Adipocyte (in vitro differentiated cells): ENCODE data around the gene TMEM165.
A peak's percentile ranks its signal among the peaks of the same experiment; 100 is the strongest.
"Not testable (repeated sequence)": the region's sequence is repeated elsewhere in the genome, so short reads cannot be mapped to it uniquely, and the experiment has no call there.

ENCODE experiments used
- DNase-seq: peaks from one replicate; pipeline ENCODE4 v3.0.0-alpha.2; 2015; ENCODE audit warnings: low read depth
- H3K27me3 ChIP-seq: replicated peaks from 2 replicates; pipeline ENCODE4 v1.7.0; 2013; ENCODE audit warnings: mild to moderate bottlenecking, low read length, moderate library complexity; ENCODE audit not compliant: control insufficient read depth, insufficient read depth
- H3K36me3 ChIP-seq: 2 replicates; pipeline ENCODE4 v1.7.0; 2013; ENCODE audit warnings: low read length, mild to moderate bottlenecking, moderate library complexity; ENCODE audit not compliant: control insufficient read depth, insufficient read depth, severe bottlenecking
- H3K4me1 ChIP-seq: 2 replicates; pipeline ENCODE4 v1.7.0; 2013; ENCODE audit warnings: mild to moderate bottlenecking, low read length, moderate library complexity; ENCODE audit not compliant: control insufficient read depth, insufficient read depth
- H3K4me3 ChIP-seq: 2 replicates; pipeline ENCODE4 v1.7.0; 2013; ENCODE audit warnings: mild to moderate bottlenecking, low read length, moderate library complexity
- H3K9ac ChIP-seq: 2 replicates; pipeline ENCODE4 v1.7.0; 2013; ENCODE audit warnings: mild to moderate bottlenecking, low read length, moderate library complexity
- H3K9me3 ChIP-seq: 2 replicates; pipeline ENCODE4 v1.7.0; 2013; ENCODE audit warnings: mild to moderate bottlenecking, low read length, moderate library complexity; ENCODE audit not compliant: control insufficient read depth

TMEM165 gene

GRCh38 chr4:55355555-55355954, 40.2 kb upstream of the TMEM165 start:
- no peaks in the 10 kb centered on the region for H3K27me3 ChIP-seq

GRCh38 chr4:55356991-55357461, 38.7 kb upstream of the TMEM165 start:
- Histone ChIP-seq H3K4me3 (peak overlapping the region; percentile 34), H3K27me3 (no peaks in the 10 kb centered on the region), H3K4me1 (peaks cover 51% of the 10 kb centered on the region), H3K36me3 (peaks cover 5% of the 10 kb centered on the region), H3K9ac (no peak overlapping the region), H3K9me3 (no peaks in the 10 kb centered on the region)
- peak; percentile 42 for DNase-seq

More at GRCh38 chr4:55355555-55355954, 40.2 kb upstream of the TMEM165 start:
- no peak overlapping the region for H3K9ac ChIP-seq
- no peak for DNase-seq
- H3K4me3 ChIP-seq, result no peak overlapping the region
- H3K9me3 ChIP-seq, result no peaks in the 10 kb centered on the region
- H3K36me3 ChIP-seq, result peaks cover 5% of the 10 kb centered on the region
- peaks cover 66% of the 10 kb centered on the region for H3K4me1 ChIP-seq

DNA sequence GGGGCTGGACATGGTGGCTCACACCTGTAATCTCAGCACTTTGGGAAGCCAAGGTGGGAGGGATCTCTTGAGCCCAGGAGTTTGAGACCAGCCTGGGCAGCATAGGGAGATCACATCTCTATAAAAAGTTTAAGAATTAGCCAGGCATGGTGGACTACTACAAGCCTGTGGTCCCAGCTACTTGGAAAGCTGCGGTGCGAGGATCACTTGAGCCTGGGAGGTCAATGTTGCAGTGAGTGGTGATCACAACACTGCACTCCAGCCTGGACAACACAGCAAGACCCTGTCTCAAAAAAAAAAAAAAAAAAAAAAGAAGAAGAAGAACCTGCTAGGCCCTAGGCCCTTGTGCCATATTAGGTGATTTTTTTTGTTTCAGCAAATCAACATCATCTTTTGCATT, 37.5 kb upstream of the TMEM165 start:
- H3K9me3 ChIP-seq, result no peaks in the 10 kb centered on the region
- DNase-seq, result no peak
- peaks cover 44% of the 10 kb centered on the region for H3K4me1 ChIP-seq
- H3K9ac ChIP-seq, result peak overlapping the region; percentile 25
- no peaks in the 10 kb centered on the region for H3K27me3 ChIP-seq
- peaks cover 5% of the 10 kb centered on the region for H3K36me3 ChIP-seq
- H3K4me3 ChIP-seq, result peak overlapping the region; percentile 39

GRCh38 chr4:55358668-55359067, 37.1 kb upstream of the TMEM165 start:
- peak overlapping the region; percentile 72 for H3K4me3 ChIP-seq
- no peaks in the 10 kb centered on the region for H3K9me3 ChIP-seq
- H3K27me3 ChIP-seq, result no peaks in the 10 kb centered on the region
- peak overlapping the region; percentile 84 for H3K9ac ChIP-seq
- peaks cover 44% of the 10 kb centered on the region for H3K4me1 ChIP-seq
- peaks cover 4% of the 10 kb centered on the region for H3K36me3 ChIP-seq
- DNase-seq, result peak; percentile 85

DNA sequence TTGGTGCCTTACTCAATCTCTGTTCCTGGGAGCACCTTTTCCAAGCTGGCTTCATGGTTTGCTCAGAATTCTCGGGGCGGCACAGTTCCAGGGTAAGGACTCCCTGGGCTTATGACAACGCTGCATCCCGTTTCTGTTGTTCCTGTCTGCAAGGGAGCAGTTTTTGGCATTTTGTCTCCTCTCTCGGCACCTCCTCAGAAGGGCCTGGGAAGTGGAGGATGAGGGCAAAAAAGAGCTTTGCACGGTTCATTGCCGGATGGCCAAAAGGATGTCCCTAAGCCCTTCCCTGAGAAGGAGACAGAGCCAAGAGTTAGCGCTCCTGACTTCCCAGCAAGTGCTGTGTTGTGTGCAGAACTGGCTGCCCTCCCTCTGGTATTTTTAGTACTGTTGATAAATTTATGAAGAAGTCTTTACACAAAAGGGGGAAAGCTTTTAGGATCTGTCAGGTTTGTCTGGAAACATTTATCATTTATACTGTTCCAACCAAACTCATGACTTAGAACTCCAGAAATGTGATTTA, 36.3 kb upstream of the TMEM165 start:
- DNase-seq, result peak; percentile 30

DNA sequence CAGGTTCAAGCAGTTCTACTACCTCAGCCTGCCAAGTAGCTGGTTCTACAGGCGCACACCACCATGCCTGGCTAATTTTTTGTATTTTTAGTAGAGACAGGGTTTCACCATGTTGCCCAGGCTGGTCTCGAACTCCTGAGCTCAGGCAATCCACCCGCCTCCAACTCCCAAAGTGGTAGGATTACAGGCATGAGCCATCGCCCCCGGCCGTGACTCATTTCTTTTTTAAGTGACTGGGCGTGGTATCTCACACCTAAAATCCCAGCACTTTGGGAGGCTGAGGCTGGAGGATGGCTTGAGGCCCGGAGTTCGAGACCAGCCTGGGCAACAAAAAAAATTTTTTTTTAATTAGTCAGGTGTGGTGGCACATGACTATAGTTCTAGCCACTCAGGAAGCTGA, 32.8 kb upstream of the TMEM165 start:
- not testable (repeated sequence) for H3K9ac ChIP-seq, DNase-seq, H3K27me3 ChIP-seq, H3K9me3 ChIP-seq, H3K4me3 ChIP-seq
- Histone ChIP-seq H3K36me3 (peaks cover 28% of the 10 kb centered on the region), H3K4me1 (peaks cover 19% of the 10 kb centered on the region)

More for the DNA sequence above, 36.3 kb upstream of the TMEM165 start:
- Histone ChIP-seq H3K4me1 (peaks cover 44% of the 10 kb centered on the region), H3K9me3 (no peaks in the 10 kb centered on the region), H3K27me3 (no peaks in the 10 kb centered on the region), H3K4me3 (peak overlapping the region; percentile 72), H3K36me3 (peaks cover 4% of the 10 kb centered on the region), H3K9ac (peak overlapping the region; percentile 84)

DNA sequence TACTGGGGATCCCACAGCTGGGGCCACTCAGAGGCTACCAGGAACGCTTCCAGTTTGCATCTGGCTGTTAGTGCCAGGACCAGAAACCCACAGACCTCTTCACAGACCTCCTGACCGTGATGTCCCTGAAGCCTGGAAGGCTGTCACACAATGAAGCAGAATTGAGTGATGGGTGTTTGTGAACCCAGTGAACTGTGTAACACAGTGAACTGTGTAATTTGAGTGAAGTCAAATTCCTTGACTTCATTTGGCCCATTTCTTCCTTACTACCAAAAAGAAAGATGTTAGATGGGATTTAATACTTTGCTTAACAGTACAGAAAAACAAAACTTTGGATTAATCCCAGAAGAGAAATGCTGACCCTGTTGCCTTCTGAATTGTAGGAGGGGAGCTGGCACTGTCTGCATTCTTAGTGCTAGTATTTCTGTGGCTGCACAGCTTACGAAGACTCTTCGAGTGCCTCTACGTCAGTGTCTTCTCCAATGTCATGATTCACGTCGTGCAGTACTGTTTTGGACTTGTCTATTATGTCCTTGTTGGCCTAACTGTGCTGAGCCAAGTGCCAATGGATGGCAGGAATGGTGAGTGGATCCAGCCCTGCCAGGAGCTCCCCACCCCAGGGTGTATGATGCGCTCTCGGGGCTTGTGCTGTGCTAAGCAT, 31.9 kb upstream of the TMEM165 start:
- Histone ChIP-seq H3K4me1 (peaks cover 10% of the 10 kb centered on the region), H3K27me3 (no peaks in the 10 kb centered on the region), H3K36me3 (peaks cover 28% of the 10 kb centered on the region), H3K9ac (no peak overlapping the region), H3K9me3 (no peaks in the 10 kb centered on the region), H3K4me3 (no peak overlapping the region)
- no peak for DNase-seq

DNA sequence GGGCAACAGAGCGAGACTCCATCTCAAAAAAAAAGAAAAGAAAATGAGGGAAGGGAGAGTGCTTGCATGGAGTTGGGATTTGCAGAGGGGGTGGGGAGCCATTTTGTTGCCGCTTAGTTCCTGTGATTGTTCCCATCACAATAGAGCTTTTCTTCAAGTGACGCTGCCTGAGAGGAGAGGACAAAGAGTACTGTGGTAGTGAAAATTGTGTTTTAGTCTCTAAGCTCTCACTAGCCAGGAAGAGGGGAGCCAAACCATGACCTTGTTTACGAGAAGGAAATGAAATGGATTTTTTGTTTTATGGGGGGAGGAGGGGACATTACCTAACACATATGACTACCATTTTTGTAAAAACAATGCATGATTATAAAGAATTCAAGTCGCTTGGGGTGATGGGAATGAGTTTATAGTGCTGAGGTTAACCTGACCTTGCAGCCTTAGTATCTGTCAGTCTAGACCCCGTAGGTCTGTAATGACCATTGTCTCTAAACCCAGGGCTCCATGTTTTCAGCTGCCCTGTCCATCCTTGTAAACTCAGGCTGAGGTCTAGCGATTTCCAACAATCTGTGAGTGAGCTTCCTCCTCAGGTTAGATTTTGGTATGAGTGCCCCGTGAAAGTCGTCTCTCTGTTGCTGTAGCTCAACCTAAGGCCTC, 30.9 kb upstream of the TMEM165 start:
- Histone ChIP-seq H3K9ac (no peak overlapping the region), H3K27me3 (no peaks in the 10 kb centered on the region), H3K36me3 (peaks cover 35% of the 10 kb centered on the region), H3K4me1 (peaks cover under 1% of the 10 kb centered on the region), H3K4me3 (no peak overlapping the region), H3K9me3 (no peaks in the 10 kb centered on the region)
- DNase-seq, result no peak

DNA sequence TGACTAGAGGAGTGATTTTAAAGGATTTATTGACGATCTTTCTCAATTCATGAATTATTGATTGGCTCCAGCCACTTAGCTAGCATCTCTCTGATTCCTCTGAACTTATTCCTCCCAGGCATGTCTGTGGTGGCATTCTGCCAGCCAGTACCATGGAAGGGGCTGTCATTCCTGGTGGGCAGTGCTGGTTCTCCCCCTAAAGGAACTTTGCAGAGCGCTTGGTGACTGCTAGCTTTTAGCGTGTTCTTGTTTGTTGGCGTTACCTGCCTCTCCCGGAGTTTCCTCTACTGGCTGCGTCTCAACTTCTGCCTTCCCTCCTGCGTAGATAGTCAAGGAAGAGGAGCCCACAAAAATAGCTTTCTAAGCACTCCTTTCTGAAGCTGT, 30.4 kb upstream of the TMEM165 start:
- Histone ChIP-seq H3K4me1 (no peaks in the 10 kb centered on the region), H3K4me3 (no peak overlapping the region), H3K27me3 (no peaks in the 10 kb centered on the region), H3K9me3 (no peaks in the 10 kb centered on the region), H3K9ac (no peak overlapping the region), H3K36me3 (peaks cover 40% of the 10 kb centered on the region)
- DNase-seq, result no peak

- Histone ChIP-seq H3K4me3 (no peak overlapping the region), H3K9ac (no peak overlapping the region), H3K36me3 (peaks cover 51% of the 10 kb centered on the region), H3K9me3 (no peaks in the 10 kb centered on the region), H3K4me1 (no peaks in the 10 kb centered on the region), H3K27me3 (no peaks in the 10 kb centered on the region)
- DNase-seq, result no peak
These were observed 29.1 kb upstream of the TMEM165 start for GRCh38 chr4:55366621-55367020.

- no peaks in the 10 kb centered on the region for H3K4me1 ChIP-seq
- no peaks in the 10 kb centered on the region for H3K27me3 ChIP-seq
- no peak overlapping the region for H3K9ac ChIP-seq
- H3K36me3 ChIP-seq, result peaks cover 56% of the 10 kb centered on the region
- no peak overlapping the region for H3K4me3 ChIP-seq
- no peaks in the 10 kb centered on the region for H3K9me3 ChIP-seq
- no peak for DNase-seq
These were observed 28.6 kb upstream of the TMEM165 start for GRCh38 chr4:55367084-55367722.
